ENCODE results near the gene FOXP1. TPM values are rescaled to one million over a fixed set of nuclear protein-coding genes. Genes with fewer than 3 reads are reported as not detected.
A peak's percentile ranks its signal among the peaks of the same experiment; 100 is the strongest.

Gene FOXP1
- polyA plus RNA-seq, 1 donor (not counting 4 experiments of a cell fraction or from before 2014, with no cell fraction given), result 14.6 TPM

DNA sequence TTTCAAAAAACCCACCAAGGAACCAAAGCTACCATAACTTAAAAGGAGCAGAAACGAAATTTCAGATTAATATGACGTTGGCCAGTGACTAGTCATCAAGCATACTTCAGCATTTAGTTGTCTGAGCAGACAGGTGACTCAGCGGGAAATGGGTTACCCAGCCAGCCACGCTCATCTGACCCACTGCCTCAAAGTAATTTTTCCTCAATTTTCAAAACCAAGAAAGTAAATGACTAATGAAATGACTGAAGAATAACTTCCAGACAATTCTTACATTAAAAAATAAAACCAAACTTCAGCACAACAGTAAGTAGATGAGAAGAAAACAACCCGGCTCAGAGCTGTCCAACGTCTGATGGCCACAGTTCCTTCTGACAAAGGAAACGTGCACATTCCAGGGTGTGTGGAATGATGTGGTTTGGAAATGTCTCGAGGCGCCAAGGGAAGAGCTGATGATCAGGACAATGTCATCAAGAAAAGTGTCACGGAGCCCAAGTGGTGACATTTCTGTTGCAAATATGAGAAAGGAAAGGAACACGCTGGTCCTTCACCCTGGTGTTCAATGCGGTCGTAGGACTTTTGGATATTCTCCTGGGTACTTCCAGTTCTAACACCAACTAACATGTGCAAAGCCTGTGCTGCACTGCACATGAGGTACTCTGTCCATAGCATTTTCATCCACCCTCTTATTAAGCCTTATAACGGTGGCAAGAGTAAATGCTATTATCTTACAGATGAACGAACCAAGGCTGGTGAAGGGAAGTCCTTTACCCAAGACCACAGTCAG lies 79.1 kb downstream of the FOXP1 start:
- Histone ChIP-seq H3K27me3 (ENCODE audit: control insufficient read depth, extremely low read depth, insufficient read depth, low read length) (no peaks in the 10 kb centered on the region), H2AFZ (ENCODE audit: control insufficient read depth, low read length) (peak overlapping the region; percentile 9), H3K9ac (ENCODE audit: control insufficient read depth, extremely low read depth, insufficient read depth, low read length) (peak overlapping the region; percentile 45), H3K9me3 (ENCODE audit: control insufficient read depth, low read depth, low read length) (no peaks in the 10 kb centered on the region), H4K20me1 (ENCODE audit: control insufficient read depth, extremely low read depth, insufficient read depth, low read length) (no peaks in the 10 kb centered on the region), H3K79me2 (ENCODE audit: control insufficient read depth, insufficient read depth, low read length) (no peaks in the 10 kb centered on the region), H3K4me3 (ENCODE audit: control insufficient read depth in 2 of 3, extremely low read depth in 1 of 3, insufficient read depth in 2 of 3, low read depth in 1 of 3, low read length in 3 of 3) (peak overlapping the region in 2 of 3 experiments; percentile 3 to 29), H3K27ac (ENCODE audit: control insufficient read depth, insufficient read depth, low read length) (peak overlapping the region; percentile 82), H3K4me1 (ENCODE audit: control insufficient read depth, extremely low read depth, insufficient read depth, low read length) (peaks cover 19% of the 10 kb centered on the region), H3K36me3 (ENCODE audit: control insufficient read depth in 2 of 2, extremely low read depth in 1 of 2, insufficient read depth in 2 of 2, low read length in 2 of 2) (no peaks in the 10 kb centered on the region), H3K9me1 (ENCODE audit: control insufficient read depth, extremely low read depth, insufficient read depth, low read length) (no peaks in the 10 kb centered on the region), H3K4me2 (ENCODE audit: control insufficient read depth, extremely low read depth, insufficient read depth, low read depth, low read length) (peak overlapping the region; percentile 72)
- dilution Hi-C loops (cut with MboI; ENCODE audit: extremely low pct_ligation_motif_present, low sequenced_read_pairs), result no loop called here
- DNase-seq (ENCODE audit: low read depth, low spot score), result peak; percentile 41
- TF ChIP-seq EZH2 (IDR thresholded peaks at IDR 0.05; ENCODE audit: low read length), result no peak
- TF ChIP-seq, protein P1, sequence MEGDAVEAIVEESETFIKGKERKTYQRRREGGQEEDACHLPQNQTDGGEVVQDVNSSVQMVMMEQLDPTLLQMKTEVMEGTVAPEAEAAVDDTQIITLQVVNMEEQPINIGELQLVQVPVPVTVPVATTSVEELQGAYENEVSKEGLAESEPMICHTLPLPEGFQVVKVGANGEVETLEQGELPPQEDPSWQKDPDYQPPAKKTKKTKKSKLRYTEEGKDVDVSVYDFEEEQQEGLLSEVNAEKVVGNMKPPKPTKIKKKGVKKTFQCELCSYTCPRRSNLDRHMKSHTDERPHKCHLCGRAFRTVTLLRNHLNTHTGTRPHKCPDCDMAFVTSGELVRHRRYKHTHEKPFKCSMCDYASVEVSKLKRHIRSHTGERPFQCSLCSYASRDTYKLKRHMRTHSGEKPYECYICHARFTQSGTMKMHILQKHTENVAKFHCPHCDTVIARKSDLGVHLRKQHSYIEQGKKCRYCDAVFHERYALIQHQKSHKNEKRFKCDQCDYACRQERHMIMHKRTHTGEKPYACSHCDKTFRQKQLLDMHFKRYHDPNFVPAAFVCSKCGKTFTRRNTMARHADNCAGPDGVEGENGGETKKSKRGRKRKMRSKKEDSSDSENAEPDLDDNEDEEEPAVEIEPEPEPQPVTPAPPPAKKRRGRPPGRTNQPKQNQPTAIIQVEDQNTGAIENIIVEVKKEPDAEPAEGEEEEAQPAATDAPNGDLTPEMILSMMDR (optimal IDR thresholded peaks at IDR 0.05 in 1 of 3, IDR thresholded peaks at IDR 0.05 in 1 of 3, conservative IDR thresholded peaks at IDR 0.05 in 1 of 3; ENCODE audit: extremely low read depth in 1 of 3, insufficient read depth in 2 of 3, low read length in 3 of 3), result no peak
- peak; percentile 93 for FAIRE-seq

DNA sequence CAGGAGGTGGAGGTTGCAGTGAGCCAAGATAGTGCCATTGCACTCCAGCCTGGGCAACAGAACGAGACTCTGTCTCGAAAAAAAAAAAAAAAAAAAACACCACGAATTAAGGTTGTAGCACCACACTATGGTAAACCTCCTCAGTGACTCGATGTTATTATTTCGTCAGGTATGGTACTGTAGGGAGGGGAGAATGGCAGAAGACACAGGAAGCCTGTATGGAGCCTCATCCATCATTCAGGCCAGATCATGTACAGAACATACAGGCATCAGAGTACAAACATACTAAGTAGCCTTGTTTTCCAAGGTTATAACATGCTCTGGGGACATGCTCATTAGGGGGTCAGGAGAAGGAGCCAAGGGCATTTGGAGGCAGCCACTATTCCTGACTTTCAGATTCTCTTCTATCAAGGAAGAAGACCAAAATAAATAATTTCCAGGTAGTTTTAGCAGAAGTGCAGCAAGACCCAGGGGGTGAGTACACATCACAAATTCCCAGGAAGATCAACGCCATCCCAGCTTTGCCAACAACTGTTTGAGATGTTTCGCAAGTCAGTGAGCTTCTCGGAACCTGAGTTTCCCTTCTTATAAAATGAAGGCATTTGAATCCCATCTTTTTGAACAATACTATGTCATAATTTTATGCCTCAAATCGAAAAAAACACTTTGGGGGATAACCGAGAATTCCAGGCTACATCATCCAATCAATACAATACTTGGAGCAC lies 79.8 kb downstream of the FOXP1 start:
- Histone ChIP-seq H3K9ac (ENCODE audit: control insufficient read depth, extremely low read depth, insufficient read depth, low read length) (peak overlapping the region; percentile 45), H3K4me1 (ENCODE audit: control insufficient read depth, extremely low read depth, insufficient read depth, low read length) (peaks cover 19% of the 10 kb centered on the region), H3K27ac (ENCODE audit: control insufficient read depth, insufficient read depth, low read length) (peak overlapping the region; percentile 82), H3K79me2 (ENCODE audit: control insufficient read depth, insufficient read depth, low read length) (no peaks in the 10 kb centered on the region), H3K36me3 (ENCODE audit: control insufficient read depth in 2 of 2, extremely low read depth in 1 of 2, insufficient read depth in 2 of 2, low read length in 2 of 2) (no peaks in the 10 kb centered on the region), H3K4me3 (ENCODE audit: control insufficient read depth in 2 of 3, extremely low read depth in 1 of 3, insufficient read depth in 2 of 3, low read depth in 1 of 3, low read length in 3 of 3) (peak overlapping the region in 2 of 3 experiments; percentile 3 to 29), H4K20me1 (ENCODE audit: control insufficient read depth, extremely low read depth, insufficient read depth, low read length) (no peaks in the 10 kb centered on the region), H3K9me1 (ENCODE audit: control insufficient read depth, extremely low read depth, insufficient read depth, low read length) (no peaks in the 10 kb centered on the region), H3K4me2 (ENCODE audit: control insufficient read depth, extremely low read depth, insufficient read depth, low read depth, low read length) (peak overlapping the region; percentile 72), H2AFZ (ENCODE audit: control insufficient read depth, low read length) (peak overlapping the region; percentile 9), H3K27me3 (ENCODE audit: control insufficient read depth, extremely low read depth, insufficient read depth, low read length) (no peaks in the 10 kb centered on the region), H3K9me3 (ENCODE audit: control insufficient read depth, low read depth, low read length) (no peaks in the 10 kb centered on the region)
- no peak for TF ChIP-seq EZH2 (IDR thresholded peaks at IDR 0.05; ENCODE audit: low read length)
- DNase-seq (ENCODE audit: low read depth, low spot score), result no peak
- dilution Hi-C loops (cut with MboI; ENCODE audit: extremely low pct_ligation_motif_present, low sequenced_read_pairs), result no loop called here
- FAIRE-seq, result peak; percentile 43

Data from keratinocyte (primary cell).